ENCODE measurements around the gene GRPEL2.

Gene GRPEL2

GRCh38 chr5:149320791-149321330 is 24.4 kb upstream of the GRPEL2 start:
- no peak for FAIRE-seq

GRCh38 chr5:149322518-149322917 is 22.8 kb upstream of the GRPEL2 start:
- FAIRE-seq: no peak

DNA sequence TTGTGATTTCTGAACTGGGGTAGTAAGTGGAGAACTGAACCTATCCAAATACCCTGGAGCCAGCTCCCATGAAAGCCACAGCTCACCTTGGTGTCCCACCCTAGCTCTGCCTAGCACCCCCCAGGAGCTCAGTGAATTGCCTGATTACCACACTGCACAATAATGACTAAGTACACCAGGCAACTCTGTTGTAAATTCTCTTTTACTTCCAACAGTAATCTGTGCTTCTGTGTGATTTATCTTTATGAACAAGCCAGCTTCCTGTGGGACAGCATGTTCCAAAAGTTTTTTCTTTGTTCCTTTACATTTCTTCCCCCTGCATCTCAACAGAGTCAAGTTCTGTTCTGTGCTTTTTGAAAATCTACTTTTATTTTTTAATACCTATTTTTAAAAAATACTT is 22.1 kb upstream of the GRPEL2 start:
- no peak for FAIRE-seq

DNA sequence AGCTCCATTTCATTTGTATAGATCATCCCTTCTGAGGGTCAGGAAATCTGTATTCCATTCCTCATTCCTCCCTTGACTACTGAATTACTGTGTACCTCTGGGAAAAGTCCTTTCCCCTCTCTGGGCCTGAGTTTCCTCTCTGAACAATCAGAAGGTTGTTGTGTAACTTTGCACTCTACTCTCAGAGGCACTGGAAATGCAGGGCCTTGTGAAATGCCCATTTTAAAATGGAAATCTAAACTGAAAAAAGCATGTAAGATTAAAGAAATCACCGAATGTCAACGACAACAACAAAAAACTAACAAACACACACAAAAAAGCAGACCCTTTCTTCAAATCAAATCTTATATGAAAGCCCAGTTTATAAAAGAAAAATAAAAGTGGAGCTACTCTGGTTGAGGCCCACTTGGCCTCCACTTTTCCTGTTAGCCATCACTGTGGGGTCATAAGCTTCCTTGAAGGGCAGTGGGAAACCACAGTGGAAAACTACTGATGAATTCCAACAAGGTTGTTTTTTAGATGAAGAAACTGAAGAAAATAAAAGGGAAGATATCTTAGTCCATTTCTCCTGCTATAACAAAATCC is 21.6 kb upstream of the GRPEL2 start:
- FAIRE-seq: no peak

DNA sequence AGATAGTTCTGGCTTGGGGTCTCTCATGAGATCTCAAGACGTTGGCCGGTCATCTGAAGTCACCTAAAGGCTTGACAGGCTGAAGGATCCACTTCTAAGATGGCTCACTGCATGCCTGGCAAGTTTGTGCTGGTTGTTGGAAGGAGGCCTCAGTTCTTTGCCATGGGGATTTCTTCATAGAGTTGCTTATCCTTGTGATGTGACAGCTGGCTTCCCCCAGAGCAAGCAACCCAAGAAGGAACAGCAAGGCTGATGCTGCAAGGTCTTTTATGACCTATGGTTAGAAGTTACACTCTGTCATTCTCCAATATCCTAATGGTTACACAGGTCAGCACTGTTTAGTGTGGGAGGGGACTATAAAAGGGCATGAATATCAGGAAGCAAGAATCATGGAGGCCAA is 20.7 kb upstream of the GRPEL2 start:
- FAIRE-seq: no peak

DNA sequence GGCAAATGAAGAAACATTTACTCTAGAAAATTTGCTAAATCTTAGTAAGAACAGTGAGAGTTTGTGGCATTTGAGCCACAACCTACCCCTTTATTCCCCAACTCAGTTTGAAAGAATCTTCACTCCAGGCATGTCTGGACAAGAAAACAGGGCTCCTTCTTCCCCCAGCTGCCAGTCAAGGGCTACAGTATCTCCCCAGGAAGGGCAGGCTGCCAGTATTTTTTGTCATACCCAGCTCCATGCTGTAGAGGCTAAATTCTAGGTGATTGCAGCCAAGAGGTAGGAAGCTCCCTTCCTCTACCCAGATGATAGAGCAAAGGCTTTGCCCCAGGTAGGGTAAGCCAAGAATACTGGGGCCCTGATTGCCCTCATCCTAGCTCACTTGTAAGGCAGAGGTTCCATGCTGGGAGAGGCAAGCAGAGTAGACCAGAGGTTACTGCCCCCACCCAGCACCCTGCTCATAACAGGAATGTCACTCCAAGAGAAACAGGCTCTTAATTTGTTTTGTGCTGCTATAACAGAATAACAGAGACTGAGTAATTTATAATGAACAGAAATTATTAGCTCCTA is 20.0 kb upstream of the GRPEL2 start:
- FAIRE-seq: no peak

GRCh38 chr5:149325894-149326293 is 19.4 kb upstream of the GRPEL2 start:
- FAIRE-seq: no peak

- no peak for FAIRE-seq
Measured at GRCh38 chr5:149326611-149327010, 18.7 kb upstream of the GRPEL2 start.

DNA sequence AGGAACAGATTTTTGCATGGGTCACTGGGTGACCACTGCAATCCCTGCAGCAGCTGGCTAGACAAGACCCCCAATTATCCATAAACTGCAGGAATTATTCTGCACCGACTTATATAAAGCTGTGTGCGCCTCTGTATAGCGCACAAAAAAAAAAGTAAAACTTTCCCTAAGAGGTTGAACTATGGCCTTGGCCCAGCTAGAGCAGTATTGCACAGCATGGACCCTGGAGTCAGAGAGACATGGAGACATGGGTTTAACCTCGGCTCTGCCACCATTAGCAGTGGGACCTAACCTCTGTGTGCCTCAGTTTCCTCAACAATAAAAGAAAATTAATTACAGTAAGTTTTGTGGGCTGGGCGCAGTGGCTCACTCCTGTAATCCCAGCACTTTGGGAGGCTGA is 17.1 kb upstream of the GRPEL2 start:
- no peak for FAIRE-seq

- FAIRE-seq: no peak
Measured at GRCh38 chr5:149333711-149334443, 11.4 kb upstream of the GRPEL2 start.

GRCh38 chr5:149337736-149338135 is 7.6 kb upstream of the GRPEL2 start:
- FAIRE-seq: no peak

DNA sequence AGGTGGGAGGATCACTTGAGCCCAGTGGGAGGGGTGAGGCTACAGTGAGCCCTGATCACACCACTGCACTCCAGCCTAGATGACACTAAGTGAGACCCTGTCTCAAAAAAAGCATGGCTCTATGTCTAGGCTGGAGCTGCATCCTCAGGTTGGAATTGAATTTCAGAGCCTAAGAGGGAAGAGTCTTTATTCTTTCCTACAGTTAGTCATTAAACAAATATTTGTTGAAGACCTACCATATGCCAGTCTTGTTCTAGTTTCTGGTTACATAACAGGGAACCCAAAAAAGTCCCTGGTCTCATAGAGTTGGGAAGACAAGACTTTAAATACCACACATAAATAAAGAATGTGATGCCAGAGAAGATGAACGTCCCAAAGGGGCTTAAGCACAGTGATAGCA is 6.9 kb upstream of the GRPEL2 start:
- FAIRE-seq: no peak

GRCh38 chr5:149340920-149341319 is 4.4 kb upstream of the GRPEL2 start:
- no peak for FAIRE-seq

DNA sequence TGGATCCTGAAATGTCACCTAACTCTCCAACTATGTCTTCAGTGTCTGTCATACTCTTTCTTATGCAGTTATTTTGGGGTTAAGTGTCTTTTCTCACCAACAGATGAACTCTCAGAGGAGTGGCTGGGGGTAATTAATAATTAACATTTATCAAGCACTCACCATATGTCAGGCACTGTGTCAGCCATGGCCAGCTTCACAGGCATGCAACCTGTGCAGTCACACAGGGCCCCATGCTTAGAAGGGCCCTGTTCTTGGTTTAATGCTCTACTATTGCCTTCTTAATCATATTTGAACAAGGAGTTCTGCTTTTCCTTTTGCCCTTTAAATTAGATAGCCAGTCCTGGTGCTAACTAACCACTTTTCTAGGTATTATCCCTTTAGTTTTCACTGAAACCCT is 3.4 kb upstream of the GRPEL2 start:
- FAIRE-seq: no peak

DNA sequence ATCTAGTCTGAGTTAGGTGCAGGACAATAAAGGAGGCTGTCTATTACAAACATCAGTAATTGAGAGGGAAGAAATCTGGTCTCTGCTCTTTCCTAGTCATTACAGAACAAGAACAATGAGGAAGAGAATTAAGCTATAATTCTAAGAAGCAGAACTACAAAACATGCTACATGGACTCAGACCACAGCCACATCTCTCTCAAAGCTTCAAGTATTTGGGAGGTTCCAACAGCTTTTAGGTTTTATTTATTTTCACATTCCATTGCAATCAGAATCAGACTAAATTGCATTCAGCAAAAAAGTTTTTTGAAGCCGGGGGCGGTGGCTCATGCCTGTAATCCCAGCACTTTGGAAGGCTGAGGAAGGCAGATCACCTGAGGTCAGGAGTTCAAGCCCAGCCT is 1.1 kb upstream of the GRPEL2 start:
- FAIRE-seq: no peak

DNA sequence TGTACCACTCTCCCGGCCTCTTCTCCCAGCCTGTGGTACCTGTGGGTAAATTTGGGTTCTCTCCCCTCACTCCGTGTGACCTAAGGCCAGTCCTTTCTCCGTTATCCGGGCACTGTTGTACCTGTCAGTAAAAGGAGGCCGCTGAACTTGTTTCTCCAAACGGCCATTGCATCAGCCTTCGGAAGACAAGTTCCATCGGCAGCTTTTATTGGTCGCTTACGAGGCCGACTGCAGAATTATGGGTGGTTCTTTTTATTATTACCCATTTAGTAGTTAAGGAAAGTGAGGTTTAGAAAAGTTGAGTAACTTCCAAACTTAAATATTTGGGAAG is 558 bp downstream of the GRPEL2 start:
- FAIRE-seq: no peak

DNA sequence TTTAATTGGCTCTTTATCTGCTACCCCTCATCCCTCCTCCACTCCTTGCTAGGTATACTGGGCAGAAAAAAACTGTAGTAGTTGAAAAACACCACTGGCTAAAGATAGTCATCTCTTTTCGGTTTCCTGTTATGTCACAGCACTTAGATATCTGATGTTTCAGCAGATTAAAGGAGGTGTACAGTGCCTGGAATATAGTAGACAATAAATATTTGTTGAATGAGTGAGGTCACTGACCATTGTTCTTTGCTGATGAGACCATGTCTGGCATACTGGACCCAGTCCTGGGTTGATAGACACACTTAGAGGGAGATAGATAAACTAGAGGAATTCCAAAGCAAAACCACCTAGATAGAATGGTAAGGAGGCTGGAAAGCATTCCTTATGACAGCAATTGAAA is 3.2 kb downstream of the GRPEL2 start:
- FAIRE-seq: no peak

DNA sequence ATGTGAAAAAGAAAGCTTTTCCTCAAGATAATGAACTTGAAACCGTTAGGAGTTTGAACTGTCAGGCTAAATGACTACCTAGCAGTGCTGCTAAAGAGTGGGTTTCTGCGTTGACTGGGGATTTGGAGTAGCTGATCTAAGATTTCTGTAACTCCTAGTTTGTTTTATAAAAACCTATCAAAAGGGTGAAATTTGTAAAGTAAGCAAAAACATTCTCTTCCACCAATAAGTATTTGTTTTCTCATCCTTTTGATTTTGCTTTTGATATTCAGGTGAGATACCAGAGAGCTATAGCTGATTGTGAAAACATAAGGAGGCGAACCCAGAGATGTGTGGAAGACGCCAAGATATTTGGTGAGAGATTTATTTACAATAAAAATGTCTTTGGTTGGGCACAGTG is 4.1 kb downstream of the GRPEL2 start:
- FAIRE-seq: no peak

DNA sequence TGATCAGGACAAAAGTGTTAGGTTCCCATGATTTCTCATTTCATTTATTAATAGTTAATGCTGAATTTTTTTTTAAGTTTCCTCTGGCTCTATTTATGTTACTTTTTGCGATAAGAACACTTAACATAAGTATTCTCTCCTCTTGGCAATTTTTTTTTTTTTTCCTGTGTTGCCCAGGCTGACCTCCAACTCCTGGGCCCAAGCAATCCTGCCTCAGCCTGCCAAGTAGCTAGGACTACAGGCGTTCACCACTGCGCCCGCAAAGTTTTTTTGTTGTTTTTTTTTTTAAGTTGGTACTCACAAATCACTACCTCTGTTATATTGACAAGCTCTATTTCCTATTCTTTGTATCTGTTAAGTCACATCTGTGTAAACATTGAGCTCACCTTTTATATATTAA is 6.9 kb downstream of the GRPEL2 start:
- no peak for FAIRE-seq

GRCh38 chr5:149353911-149354310 is 8.6 kb downstream of the GRPEL2 start:
- no peak for FAIRE-seq

GRCh38 chr5:149355688-149356087 is 10.4 kb downstream of the GRPEL2 start:
- no peak for FAIRE-seq

GRCh38 chr5:149356391-149356790 is 11.1 kb downstream of the GRPEL2 start:
- no peak for FAIRE-seq

DNA sequence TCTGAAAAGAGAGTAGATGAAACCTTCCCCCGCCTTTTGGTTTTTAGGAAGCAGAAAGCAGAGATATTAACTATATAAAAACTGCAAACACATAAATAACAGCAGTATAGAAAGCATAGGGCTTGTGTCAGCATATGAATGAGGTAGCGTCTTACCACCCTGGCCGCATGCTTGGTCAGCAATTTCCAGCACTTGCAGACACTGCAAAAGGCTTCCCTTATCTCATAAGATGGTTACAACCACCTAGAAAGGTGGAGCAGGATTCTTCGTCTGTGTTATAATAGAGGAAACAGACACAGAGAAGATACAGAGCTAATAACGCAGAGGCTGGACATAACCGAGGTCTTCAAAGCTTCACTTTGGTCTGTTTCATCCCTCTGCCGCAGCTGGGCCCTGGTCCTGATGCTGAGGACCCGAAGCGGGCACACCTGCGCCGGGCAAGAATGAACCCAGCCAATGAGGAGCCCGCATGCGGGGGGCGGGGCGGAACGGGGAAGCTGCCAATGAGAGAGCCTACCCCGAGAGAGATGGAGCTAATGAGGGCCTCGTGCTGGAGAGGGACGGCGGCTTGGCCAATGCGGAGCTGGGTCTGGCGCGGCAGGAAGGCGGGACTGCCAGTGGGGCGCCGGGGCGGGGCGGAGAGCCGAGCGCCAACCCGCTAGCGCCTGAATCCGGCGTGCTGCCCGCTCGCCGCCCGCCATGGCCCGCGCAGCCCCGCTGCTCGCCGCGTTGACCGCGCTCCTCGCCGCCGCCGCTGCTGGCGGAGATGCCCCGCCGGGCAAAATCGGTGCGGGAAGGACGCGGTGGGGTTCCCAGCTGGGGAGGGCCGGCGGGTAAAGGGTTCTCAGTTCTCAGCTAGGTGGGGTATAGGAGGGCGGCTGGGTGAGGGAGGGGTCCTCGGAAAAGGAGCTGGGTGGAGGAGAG is 12.3 kb downstream of the GRPEL2 start, which contains the start of gene PCYOX1L:
Gene PCYOX1L (plus strand): TSS at position 677 of the 924 bp plus-strand sequence. CDS start 23 bp downstream, at position 700.
- FAIRE-seq: no peak

Data from TTC549 (cell line).